T-helper 2 cell treated with Interferon-gamma antibody and Interleukin-4, amounts not matched to agents 100 ng/mL and 5 ng/mL, for 36 hours (primary cell): ENCODE results near the gene PKIB. TPM values are rescaled to one million over a fixed set of nuclear protein-coding genes. Genes with fewer than 3 reads are reported as not detected.

Experiments
- intact Hi-C: fragments of 100-400 bp; cut with micrococcal nuclease; formaldehyde crosslinking; loops from one replicate; pipeline ENCODE4 v1.15.1; 2023
- total RNA-seq: library from RNA; stranded (reverse); gene quantifications from 2 replicates; pipeline ENCODE4 v1.2.3, GENCODE V29; 2022

PKIB gene
- total RNA-seq, 1 donor from 2014 or later: 0.95 TPM

- intact Hi-C loops: no loop called here
Observed at GRCh38 chr6:122709922-122710512, 99.8 kb downstream of the PKIB start.

DNA sequence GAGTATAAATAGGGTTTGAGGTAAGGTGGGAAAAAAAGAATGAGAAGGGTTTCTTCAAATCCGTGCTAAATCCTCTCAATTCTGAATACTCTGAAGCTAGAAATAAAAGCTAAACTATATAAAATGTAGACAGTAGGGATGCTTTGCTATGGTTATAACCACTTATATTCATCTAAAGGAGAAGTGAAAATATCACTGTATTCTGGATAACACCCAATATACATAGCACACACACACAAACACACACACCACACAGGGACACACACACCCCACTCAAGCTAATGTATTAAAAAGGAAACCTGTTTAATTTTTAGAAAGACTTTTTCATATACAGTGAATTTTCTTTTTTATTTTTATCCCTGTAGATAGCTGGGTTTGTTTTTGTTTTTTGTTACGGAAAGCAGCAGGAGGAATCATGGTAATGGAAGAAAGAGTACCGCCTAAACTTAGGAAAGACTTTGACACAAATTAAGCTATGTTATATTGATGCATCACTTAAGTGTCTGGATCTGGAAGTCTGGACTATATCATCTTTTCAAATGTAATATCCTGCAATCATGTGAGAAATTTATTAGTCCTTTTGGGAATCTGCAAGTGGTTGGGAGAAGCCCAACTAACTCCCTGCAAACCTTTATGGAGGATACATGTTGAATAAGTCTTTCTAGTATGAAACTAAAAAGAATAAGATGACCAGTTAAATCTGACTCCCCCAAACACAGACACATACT is 100.9 kb downstream of the PKIB start:
- intact Hi-C loops: no loop called here

DNA sequence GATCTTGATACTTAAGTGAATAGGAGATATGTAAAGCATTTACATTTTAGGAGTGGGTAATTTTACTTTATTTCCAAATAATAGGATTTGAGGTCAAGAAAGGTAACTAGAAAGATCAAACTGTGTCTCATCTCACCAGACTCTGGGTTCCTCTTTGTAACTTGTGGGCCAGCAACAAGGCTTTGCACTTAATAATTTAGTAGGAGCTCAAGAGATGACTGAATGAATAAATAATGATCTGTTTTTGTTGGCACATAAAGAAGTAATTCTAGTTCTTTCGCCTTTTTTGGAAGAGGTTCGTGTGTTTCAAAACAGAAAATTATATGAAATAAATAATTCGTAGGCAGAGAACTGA is 101.9 kb downstream of the PKIB start:
- intact Hi-C loops: no loop called here

- intact Hi-C loops: no loop called here
Observed at GRCh38 chr6:122712448-122713137, 102.4 kb downstream of the PKIB start.

DNA sequence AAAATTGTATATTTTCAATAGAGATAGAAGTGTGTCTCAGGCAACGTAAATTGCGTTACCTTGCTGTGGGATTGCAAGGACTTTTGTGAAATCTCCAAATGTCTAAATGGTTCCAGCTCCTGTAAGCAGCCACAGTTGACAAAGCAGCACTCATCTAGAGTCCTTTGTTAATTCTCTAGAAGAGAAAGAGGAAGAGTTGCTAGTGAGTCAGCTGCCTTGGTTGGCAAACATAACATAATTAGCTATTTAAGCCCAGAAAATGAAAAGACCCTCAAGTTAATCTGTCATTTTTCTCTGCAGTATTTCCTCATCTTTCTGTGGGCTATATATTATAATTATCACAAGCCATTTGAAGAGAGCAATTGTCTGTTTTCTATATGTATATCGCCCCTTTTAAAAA is 102.9 kb downstream of the PKIB start:
- intact Hi-C loops: no loop called here

GRCh38 chr6:122714059-122714458 is 103.9 kb downstream of the PKIB start:
- intact Hi-C loops: no loop called here

DNA sequence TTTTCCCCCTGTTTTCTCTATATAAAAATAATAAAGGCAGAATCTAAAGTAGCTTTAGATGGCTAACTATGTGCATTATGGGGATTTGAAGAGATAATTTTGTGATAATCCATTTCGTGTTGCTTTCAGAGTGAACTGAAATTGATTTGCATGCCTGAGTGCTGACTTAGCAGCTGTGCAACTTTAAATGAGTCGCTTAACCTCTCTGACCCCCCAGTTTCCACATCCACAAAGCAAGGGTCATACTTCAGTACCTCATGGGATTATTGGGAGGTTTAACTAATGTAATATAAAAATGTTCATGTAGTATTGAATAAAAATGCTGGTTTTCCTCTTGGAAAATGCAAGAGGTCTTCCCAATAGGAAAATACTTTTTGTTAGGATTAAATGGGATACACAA is 105.5 kb downstream of the PKIB start:
- intact Hi-C loops: no loop called here

- intact Hi-C loops: no loop called here
Observed at GRCh38 chr6:122717350-122717749, 107.1 kb downstream of the PKIB start.

DNA sequence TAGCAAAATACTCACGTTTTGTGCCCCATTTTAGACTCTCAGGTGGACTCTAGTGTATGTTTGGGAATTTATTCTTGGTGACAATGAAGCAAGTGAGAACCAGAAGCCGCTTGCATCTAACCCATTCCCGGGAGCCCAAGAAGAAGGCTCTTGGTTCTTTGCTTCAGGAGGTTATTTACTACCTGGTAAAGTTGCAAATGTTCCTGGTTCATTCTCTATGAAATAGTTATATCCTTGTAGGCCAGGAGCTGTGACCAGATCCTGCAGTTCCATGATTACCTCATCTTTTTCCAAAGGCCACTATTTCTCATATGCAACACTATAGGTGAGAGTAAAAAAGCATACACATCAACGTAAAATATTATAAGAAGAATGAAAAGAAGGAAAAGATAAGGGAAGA is 108.4 kb downstream of the PKIB start:
- intact Hi-C loops: no loop called here

DNA sequence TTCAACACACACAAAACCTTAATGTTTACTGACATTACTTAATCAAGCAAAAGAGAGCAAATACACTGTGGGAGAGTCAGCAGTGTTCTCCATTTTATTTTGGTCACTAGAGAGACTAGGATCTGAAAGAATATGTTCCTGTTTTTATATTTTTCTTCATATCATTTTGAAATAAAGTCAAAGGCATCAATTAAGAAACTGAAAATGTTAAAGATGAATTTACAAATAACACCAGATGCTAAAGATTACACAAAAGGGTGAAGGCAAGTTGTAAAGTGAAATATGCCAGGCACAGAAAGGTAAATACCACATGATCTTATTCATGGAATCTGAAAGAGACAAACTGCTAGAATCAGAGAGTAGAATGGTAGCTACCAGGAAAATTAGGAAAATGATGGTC is 109.0 kb downstream of the PKIB start:
- intact Hi-C loops: no loop called here

DNA sequence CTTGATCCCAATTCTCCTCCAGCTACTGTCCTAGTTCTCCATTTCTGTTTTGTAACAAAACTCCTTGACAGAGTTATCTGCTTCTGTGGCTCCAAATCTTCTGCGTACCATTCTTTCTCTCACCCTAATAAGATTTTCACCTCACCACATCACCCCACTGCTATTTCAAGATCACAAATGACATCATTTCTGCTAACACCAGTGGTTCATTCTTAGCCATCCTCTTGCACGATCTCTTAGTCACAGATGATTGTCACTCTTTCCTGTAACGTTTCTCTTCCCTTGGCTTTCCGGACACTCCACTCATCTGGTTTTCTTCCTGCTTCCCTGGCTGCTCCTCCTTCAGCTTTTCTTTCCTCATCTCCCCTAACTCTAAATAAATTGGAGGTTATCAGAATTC is 112.5 kb downstream of the PKIB start:
- intact Hi-C loops: no loop called here

- intact Hi-C loops: no loop called here
Observed at GRCh38 chr6:122726649-122727048, 116.4 kb downstream of the PKIB start.

- intact Hi-C loops: no loop called here
Observed at GRCh38 chr6:122727244-122727643, 117.0 kb downstream of the PKIB start.

- intact Hi-C loops: loop anchor here (1.0 to 10.0 kb wide), 3 partner anchors 109 to 586 kb away; no protein-coding TSS in a partner anchor
Observed at GRCh38 chr6:122730334-122730733, 120.1 kb downstream of the PKIB start.

DNA sequence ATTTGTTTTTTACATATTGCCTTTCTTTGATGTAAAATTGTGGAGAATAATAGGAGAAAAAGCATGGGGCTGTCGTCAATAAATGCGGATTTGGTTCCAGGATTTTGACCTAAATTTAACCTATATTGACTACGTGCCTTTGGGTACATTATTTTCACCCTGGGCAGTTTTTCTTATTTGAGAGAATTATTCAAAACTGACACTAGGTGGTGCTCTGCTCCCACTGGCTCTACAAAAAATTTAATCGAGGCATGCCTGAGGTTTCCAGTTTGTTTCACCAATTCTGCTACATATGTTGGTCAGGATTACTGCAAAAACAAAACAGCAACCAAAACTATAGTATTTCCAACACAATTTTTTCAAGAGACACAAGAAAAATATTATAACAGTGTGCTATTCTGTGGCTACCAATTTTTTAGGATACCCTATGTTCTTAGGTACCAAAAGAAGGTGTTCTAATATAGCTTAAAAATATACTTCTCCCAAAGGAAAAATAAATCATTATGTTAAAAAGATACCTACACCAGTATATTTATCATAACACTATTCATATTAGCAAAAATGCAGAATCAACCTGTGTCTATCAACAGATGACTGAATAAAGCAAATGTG is 120.7 kb downstream of the PKIB start:
- intact Hi-C loops: loop anchor here (1.0 to 10.0 kb wide), 3 partner anchors 108 to 585 kb away; no protein-coding TSS in a partner anchor

GRCh38 chr6:122733259-122733658 is 123.1 kb downstream of the PKIB start:
- intact Hi-C loops: loop anchor here (10.0 kb wide), 1 partner anchor 238 kb away; no protein-coding TSS in a partner anchor

GRCh38 chr6:122734529-122735395 is 124.6 kb downstream of the PKIB start:
- intact Hi-C loops: loop anchor here (10.0 kb wide), 1 partner anchor 240 kb away; no protein-coding TSS in a partner anchor

DNA sequence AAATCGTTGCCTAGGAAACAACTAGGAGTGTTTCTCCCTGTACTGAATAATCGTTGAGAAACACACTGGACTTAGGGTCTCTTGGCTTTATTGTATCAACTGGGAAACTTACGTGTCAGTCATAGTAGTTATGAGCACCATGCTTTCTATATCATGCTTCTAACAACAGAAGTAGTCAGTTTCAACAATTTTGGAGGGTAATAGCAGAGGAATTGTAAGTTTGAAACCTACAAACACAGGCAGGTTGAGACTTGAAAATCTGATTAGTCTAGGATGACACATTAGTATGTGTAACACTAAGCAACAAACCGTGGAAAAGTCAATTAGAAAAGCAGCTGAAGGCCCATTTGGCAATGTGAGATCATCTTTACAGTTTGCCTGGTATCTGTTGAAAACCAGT is 125.4 kb downstream of the PKIB start:
- intact Hi-C loops: loop anchor here (10.0 kb wide), 1 partner anchor 241 kb away; no protein-coding TSS in a partner anchor

DNA sequence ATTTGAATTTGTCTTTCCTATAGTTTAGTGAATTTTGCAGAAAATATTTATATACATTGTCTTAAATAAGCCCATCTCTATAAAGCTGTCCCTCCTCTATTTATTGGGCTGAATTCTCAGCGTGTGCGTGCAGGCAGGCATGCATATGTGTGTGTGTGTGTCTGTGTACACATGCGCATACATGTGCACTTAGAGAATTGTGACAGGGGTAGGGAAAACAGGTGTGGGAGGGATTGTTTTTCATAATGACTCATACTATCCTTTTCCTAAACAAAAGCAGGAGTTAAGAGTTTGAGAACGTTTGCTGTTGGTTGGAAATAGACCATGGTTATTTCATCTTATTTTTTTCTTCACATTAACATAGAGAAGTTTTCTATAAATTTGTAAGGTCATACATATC is 126.0 kb downstream of the PKIB start:
- intact Hi-C loops: loop anchor here (10.0 kb wide), 1 partner anchor 241 kb away; no protein-coding TSS in a partner anchor

DNA sequence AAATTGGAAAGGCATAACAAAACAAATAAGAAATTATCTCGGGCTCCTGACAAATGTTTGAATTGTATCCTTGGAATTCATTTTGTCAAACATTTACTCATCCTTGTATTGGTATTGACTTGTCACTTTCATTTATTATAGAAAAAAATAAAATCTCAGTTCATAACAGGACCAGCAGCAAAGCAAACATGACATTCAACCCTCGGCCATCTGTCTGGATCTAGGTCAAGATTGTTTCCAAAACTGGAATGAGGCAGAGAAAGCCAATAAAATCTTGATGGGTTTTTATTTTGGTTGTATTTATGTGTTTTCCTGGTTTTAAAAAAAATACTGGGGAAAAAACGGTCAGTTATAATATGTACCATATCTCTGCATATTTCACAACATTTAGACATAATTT is 126.4 kb downstream of the PKIB start:
- intact Hi-C loops: loop anchor here (10.0 kb wide), 1 partner anchor 242 kb away; no protein-coding TSS in a partner anchor

DNA sequence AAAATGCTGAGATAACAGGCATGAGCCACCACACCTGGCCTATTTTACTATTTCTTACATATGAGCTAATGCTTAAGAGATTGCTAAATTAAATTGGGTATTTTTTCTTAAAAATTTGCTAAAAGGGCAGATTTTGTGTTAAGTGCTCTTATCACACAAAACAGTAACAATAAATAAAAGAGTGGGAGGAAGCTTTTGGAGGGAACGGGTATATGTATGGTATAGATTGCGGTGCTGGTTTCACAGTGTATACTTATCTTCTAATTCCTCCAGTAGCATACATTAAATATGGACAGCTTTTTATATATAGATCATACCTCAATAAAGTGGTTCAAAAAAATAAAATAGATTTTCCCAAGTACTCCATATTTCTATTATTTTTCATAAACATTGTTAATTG is 129.9 kb downstream of the PKIB start:
- intact Hi-C loops: no loop called here
